Activated gamma-delta T cell treated with Interleukin-2 at 50 U/mL for 16 hours (primary cell): Measurements from ENCODE around the gene CYFIP1.

Experiments
- DNase-seq: peaks from one replicate; pipeline ENCODE4 v3.0.0-alpha.2; 2020

The CYFIP1 gene

GRCh38 chr15:22967084-22967770 is 12.9 kb downstream of the CYFIP1 start:
- DNase-seq, result no peak

GRCh38 chr15:22966321-22967083 is 13.7 kb downstream of the CYFIP1 start:
- DNase-seq, result no peak

DNA sequence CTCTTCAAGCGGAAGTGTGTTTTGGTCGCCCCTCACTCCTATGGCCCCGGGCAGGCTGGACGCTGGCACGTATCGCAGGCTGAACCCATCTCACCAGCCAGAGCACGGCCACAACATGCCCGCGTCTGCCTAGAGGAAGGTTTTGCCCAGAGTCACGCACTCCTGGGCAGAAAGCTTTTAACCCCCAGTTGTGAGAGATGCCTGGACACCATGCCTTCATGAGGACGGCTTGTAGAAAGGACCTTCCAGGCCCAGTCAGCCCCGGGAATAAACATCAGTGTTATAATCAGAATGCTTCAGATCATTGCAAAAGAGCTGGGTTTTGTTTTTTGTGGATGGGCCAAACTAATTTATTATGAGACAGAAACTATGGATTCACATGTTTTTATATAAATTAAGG is 16.5 kb downstream of the CYFIP1 start:
- DNase-seq, result no peak

GRCh38 chr15:22962611-22963010 is 17.6 kb downstream of the CYFIP1 start:
- DNase-seq, result no peak

GRCh38 chr15:22961762-22962161 is 18.4 kb downstream of the CYFIP1 start:
- no peak for DNase-seq

DNA sequence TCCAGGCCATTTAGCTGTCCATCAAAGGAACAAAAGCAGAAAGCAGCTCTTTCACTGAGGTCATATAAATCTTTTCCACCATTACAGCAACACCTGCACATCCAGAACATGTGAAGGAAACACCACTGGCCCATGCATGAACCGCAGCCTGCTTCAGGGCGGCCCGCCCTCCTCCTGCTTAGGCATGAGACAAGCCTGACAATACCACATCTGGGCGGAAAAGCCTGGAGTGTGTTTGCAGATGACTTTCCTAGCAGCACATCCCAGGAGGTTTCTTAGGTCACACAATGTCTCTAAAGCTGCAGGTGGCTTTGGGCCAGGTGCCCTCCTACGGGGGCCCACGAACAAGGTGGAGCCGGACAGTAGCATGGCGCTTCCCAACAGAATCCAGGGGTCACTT is 19.6 kb downstream of the CYFIP1 start:
- no peak for DNase-seq

GRCh38 chr15:22960126-22960525 is 20.0 kb downstream of the CYFIP1 start:
- no peak for DNase-seq

DNA sequence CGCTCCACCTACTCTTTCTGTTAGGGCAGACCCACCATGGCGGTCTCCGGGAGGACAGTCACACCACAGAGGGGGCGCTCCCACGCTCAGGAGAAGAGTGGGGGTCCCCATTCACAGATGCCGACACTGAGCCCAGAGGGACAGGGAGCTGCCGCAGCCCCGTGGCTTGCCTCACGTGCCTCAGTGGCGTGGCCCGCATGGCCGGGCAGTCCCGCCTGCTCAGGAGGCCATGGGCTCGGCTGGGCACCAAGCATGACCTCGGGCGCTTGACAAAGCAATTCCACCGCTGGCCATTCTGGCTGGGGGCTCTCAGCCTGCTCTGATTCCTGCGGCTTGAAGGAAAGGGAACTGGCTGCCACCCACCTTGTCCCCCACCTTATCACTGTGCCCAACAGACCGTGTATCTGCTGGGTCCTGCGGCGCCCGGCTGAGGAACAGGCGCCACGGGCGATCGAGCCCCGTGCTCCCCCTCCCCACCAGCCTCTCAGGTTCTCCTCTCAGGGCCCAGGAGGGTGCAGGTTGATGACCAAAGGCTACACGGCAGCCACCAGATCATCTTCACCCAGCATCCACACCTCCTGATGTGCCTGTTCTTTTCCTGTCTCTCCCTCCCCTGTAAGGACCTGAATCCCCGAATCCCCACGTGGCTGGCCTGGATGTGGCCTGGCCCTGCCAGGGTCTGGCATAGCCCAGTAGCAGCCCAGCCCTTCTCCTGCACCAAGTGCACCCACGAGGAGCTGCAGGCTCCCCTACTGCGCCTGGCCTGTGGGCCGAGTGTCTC is 20.7 kb downstream of the CYFIP1 start:
- DNase-seq, result no peak

GRCh38 chr15:22958487-22959280 is 21.5 kb downstream of the CYFIP1 start:
- no peak for DNase-seq

- no peak for DNase-seq
Observed at GRCh38 chr15:22956978-22957260, 23.2 kb downstream of the CYFIP1 start.

- DNase-seq, result no peak
Observed at GRCh38 chr15:22956257-22956977, 23.8 kb downstream of the CYFIP1 start.

GRCh38 chr15:22955544-22956119 is 24.5 kb downstream of the CYFIP1 start:
- DNase-seq, result no peak

DNA sequence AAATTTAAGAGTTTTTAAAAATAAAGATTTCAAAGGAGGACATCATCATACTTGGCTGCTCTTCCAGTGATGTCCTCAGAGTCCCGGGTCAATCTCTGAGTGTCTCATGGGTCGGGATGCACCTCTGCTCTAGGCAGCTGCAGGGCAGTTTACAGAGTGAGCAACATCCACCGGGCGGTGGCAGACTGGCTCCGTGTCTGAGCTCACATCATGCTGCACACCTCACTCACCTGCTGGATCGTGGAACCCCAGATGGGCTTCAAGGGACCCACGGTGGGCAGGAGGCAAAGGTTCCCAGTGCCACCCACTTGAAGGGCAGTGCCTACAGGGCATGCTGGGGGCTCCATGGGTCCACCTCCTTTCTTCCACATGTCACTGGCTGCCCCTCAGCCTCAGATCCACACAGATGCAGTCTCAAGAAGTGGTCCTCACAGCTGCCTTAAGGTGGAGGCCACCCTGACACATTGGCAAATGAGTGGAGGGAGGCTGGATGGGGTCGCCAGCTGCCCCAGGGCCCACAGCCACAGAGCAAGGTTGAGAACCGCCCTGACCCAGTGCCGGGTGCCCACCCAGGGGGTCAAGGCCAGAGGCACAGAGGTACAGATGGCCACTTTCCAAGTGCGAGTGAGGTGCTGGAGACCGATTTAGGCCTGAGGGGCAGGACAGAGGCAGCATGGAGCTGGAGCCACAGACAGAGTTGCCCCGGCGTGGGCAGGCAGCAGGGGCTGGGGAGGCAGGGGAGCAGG is 25.2 kb downstream of the CYFIP1 start:
- no peak for DNase-seq

GRCh38 chr15:22954326-22954725 is 25.8 kb downstream of the CYFIP1 start:
- DNase-seq, result no peak

DNA sequence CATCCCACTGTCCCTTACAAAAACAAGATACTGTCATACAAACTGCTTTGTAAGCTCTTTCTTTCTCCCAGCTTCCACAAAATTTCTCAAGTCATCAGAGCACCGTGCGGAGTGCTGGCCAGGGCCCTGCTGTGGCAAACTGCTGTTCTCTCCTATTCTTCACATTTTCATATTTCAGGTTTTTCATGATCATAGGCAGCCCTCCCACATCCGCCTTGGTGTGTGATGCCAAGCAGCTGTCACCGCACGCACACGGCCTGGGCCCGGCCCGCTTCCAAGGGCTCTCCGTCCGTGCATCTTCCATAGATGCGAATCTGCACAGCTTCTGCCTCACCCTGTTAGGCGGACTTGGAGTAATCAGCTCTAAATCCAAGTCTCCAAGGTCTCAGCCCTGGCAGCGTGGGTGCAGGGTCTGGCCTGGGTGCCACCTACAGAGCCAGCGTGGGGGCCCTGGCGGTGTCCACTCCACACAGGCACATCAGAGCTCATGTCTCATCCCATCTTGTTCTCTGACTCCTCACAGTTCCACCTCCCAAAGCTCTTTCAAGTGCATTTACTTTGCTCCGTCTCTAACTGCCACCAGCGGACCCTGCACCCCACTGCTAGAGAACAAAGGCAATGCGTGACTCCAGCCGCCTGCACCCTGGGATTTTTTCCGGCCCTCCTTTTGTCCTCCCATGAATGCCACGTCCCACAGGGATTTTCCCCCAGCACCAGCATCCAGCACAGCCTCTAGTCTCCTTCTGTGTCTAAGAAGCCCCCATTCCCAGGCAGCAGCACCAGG is 27.2 kb downstream of the CYFIP1 start:
- no peak for DNase-seq

DNA sequence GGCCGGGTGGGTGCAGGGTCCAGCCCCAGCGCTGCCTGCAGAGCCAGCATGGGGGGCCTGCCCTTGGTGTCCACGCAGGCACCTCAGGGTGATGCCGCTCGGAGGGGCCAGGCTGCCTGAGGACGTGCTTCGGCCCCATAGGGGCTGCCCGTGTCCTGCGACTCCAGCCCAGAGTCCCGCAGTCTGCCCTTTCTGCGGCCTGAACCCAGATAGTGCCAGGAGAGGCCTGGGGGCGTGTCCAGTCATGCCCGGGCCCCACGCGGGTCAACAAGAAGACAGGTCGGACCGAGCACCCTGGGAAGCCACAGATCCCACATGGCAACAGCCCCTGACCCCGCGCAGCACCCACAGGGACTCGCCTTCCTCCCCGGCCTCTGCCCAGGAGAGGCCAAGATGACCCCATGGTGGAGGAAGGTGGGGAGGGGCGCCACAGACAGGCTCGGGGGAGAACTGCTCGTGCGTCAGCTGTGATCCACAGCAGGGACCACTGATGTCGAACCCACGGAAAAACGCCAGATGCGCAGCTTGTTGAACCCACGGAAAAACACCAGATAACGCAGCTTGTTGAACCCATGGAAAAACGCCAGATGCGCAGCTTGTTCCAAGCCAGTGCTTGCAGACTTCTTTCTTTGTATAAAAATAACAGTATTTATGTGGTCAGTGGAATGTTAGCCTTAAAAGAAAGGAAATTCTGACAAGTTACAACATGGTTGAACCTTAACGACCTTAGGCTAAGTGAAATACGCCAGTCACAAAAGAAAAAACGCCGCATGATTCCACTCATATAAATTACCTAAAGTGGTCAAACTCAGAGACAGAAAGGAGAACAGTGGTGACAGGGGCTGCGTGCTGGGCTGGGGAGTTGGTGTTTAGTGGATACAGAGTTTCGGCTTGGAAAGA is 28.5 kb downstream of the CYFIP1 start:
- DNase-seq, result no peak

GRCh38 chr15:22951031-22951380 is 29.2 kb downstream of the CYFIP1 start:
- DNase-seq, result no peak

DNA sequence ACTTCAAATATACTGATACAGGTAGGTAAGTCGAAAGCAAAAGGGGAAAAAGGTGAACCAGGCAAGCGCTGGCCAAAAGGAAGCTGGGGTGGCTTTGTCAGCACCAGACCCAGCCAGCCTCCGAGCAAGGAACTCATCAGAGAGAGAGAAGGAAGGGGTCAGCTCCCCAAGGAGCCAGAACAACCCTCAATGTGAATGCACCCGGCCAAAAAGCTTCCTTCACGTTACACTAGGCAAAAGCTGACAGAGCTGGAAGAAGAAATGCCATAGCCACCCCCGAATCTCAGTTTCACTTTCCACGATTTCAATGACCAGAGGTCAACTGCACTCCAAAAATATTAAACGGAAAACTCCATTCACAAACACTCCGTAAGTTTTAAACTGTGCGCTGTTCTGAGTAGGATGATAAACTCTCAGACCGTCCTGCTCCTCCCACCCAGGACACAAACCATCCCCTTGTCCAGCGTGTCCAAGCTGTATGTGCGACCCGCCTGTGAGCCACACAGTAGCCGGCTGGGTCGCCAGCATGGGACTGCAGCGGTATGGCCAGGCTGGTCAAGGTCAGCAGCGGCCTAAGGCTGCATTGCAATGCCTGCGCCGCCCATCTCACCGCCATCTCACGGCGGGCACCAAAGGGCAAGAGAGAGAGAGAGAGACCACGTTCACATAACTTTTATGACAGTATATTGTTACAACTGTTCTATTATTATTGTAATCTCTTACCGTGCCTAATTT is 29.7 kb downstream of the CYFIP1 start:
- no peak for DNase-seq

DNA sequence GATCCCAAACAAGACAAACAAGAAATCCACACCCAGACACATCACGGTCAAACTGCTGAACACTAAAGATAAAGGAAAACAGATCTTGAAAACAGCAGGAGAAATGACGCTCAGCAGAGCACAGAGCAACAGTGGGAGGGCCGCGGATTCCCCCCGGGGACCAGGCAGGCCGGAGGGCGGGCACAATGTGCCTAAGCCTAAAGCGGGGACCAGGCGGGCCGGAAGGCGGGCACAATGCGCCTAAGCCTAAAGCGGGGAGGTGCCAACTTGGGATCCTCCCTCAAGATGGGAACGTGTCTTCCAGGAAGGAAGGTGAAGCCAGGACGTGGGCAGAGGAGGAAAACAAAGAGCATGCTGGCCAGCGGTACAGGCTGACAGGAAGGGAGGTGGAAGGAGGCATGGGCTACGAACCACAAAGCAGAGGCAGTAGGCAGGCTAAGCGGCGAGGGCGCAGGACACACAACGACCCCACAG is 31.1 kb downstream of the CYFIP1 start:
- DNase-seq, result no peak
